CD8-positive, alpha-beta memory T cell (primary cell): ENCODE measurements around the gene UNC5C. TPM values are rescaled to one million over a fixed set of nuclear protein-coding genes. Genes with fewer than 3 reads are reported as not detected.

Experiments used
- CTCF ChIA-PET: fragments of 350-600 bp; sonication (Branson Sonifier 250); formaldehyde crosslinking; loops from one replicate; lab custom pipeline; 2021; ENCODE audit warnings: antibody characterized with exemption; lab: Charles Lee
- POLR2A ChIA-PET: fragments of 350-600 bp; sonication (Branson Sonifier 250); formaldehyde crosslinking; loops from one replicate; lab custom pipeline; 2021; ENCODE audit warnings: antibody characterized with exemption; lab: Charles Lee
- DNase-seq, 5 donors: peaks; one replicate each; pipeline versions ENCODE4 v3.0.0 to v3.0.0-alpha.2; 2020 to 2022; ENCODE audit warnings: mixed read lengths in 1 of 5
- H3K27ac ChIP-seq: one replicate; pipeline ENCODE4 v1.7.0; 2013; ENCODE audit warnings: low read depth, mild to moderate bottlenecking, low read length, moderate library complexity
- H3K27me3 ChIP-seq: 2 replicates; pipeline ENCODE4 v1.7.0; 2013; ENCODE audit warnings: low read length, mild to moderate bottlenecking; ENCODE audit not compliant: insufficient read depth, poor library complexity, severe bottlenecking
- H3K36me3 ChIP-seq: 2 replicates; pipeline ENCODE4 v1.7.0; 2013; ENCODE audit warnings: mild to moderate bottlenecking, low read length, moderate library complexity; ENCODE audit not compliant: insufficient read depth
- H3K4me1 ChIP-seq: 2 replicates; pipeline ENCODE4 v1.7.0; 2013; ENCODE audit warnings: mild to moderate bottlenecking, low read length, moderate library complexity; ENCODE audit not compliant: insufficient read depth
- H3K4me3 ChIP-seq: 2 replicates; pipeline ENCODE4 v1.7.0; 2013; ENCODE audit warnings: mild to moderate bottlenecking, low read length
- H3K9me3 ChIP-seq: 2 replicates; pipeline ENCODE4 v1.7.0; 2013; ENCODE audit warnings: mild to moderate bottlenecking, low read length
- H3K27ac Mint-ChIP-seq, 8 donors: one replicate each; pipeline ENCODE4 v1.8.0; 2020 to 2021; ENCODE audit warnings: mixed read lengths in 8 of 8, mild to moderate bottlenecking in 6 of 8, inconsistent platforms in 3 of 8, moderate library complexity in 3 of 8
- H3K27me3 Mint-ChIP-seq, 2 donors: one replicate each; pipeline ENCODE4 v1.8.0; 2020 to 2021; ENCODE audit warnings: mixed read lengths in 2 of 2, mild to moderate bottlenecking in 1 of 2, moderate library complexity in 1 of 2
- H3K36me3 Mint-ChIP-seq, 3 donors: one replicate each; pipeline ENCODE4 v1.8.0; 2020 to 2021; ENCODE audit warnings: mixed read lengths in 3 of 3, inconsistent platforms in 1 of 3, mild to moderate bottlenecking in 1 of 3
- H3K4me1 Mint-ChIP-seq, 3 donors: one replicate each; pipeline ENCODE4 v1.8.0; 2020 to 2021; ENCODE audit warnings: mixed read lengths in 3 of 3, inconsistent platforms in 1 of 3, mild to moderate bottlenecking in 1 of 3
- H3K4me3 Mint-ChIP-seq, 7 donors: one replicate each; pipeline ENCODE4 v1.8.0; 2020 to 2021; ENCODE audit warnings: mixed read lengths in 7 of 7, mild to moderate bottlenecking in 6 of 7, moderate library complexity in 4 of 7, inconsistent platforms in 2 of 7
- H3K9me3 Mint-ChIP-seq, 5 donors: one replicate each; pipeline ENCODE4 v1.8.0; 2020 to 2022; ENCODE audit warnings: mixed read lengths in 5 of 5, mild to moderate bottlenecking in 3 of 5, moderate library complexity in 2 of 5, inconsistent platforms in 1 of 5
- polyA plus RNA-seq: library from polyadenylated mRNA; unstranded; fragments of 300-500 nt; fragmentation: Illumina TruSeq; gene quantifications from one replicate; pipeline ENCODE4 v1.2.3, GENCODE V29; 2021
- total RNA-seq, 2 experiments: library from RNA; stranded (reverse); gene quantifications; one replicate each; pipeline ENCODE4 v1.2.3, GENCODE V29; 2021

UNC5C gene
- total and polyA plus RNA-seq, 3 experiments from 2014 or later: not detected

DNA sequence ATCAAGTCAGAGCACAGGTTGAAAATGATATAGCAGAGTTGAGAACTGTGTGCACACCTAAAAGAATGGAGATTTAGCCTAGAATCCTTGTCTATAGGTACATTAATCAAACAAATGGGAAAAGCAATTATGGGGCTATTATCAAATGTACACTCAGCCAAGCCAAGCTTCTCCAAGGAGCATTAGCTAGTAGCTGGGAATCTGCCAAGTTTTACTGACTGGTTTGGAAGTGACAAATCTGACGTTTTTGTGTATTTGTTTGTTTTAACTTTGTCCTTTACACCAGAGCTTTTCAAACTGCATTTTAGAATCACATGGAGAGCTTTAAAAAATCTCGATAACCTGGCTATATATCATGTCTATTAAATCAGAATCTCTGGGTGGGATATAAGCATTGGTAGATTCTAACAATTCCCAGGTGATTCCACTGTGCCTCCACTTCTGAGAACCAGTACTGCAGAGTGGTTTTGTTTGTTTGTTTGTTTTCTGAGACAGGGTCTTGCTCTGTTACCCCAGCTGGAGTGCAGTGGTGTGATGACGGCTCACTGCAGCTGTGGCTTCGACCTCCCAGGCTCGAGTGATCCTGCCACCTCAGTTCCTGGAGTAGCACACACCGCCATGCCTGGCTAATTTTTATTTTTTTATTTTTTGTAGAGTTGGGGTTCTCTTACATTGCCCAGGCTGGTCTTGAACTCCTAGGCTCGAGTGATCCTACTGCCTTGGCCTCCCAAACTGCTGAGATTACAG lies 279.8 kb downstream of the UNC5C start:
- Histone ChIP-seq H3K36me3 (no peaks in the 10 kb centered on the region), H3K9me3 (no peaks in the 10 kb centered on the region), H3K4me1 (no peaks in the 10 kb centered on the region), H3K27me3 (no peaks in the 10 kb centered on the region), H3K4me3 (no peak overlapping the region), H3K27ac (no peak overlapping the region)
- POLR2A ChIA-PET: no interaction called here
- no peak for DNase-seq
- Mint-ChIP-seq H3K27ac (peak overlapping the region in 1 of 8 donors; percentile 13), H3K4me3 (no peak overlapping the region), H3K36me3 (no peaks in the 10 kb centered on the region), H3K27me3 (peaks cover 0 to 1% of the 10 kb centered on the region in 2 donors), H3K9me3 (peaks cover 0 to 6% (median 4%) of the 10 kb centered on the region in 5 donors), H3K4me1 (no peaks in the 10 kb centered on the region)
- CTCF ChIA-PET: no interaction called here

DNA sequence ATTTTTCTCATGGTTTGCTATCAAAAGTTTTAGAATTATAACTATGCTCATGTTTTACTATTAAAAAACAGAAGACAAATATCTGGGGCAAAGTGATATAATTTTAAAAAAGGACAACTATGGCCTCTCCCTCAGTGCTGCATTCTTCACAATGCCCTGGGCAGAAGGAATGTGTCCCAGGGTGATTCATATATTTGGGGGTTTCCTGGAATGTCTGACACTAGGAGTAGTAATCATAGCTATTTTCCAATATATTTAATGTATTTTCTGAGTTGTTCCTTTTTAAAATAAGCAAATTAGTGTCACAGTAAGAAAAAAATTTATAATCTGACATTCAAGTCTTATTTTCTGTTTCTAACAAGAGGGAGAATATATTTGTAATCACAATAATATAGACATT lies 281.7 kb downstream of the UNC5C start:
- POLR2A ChIA-PET: no interaction called here

DNA sequence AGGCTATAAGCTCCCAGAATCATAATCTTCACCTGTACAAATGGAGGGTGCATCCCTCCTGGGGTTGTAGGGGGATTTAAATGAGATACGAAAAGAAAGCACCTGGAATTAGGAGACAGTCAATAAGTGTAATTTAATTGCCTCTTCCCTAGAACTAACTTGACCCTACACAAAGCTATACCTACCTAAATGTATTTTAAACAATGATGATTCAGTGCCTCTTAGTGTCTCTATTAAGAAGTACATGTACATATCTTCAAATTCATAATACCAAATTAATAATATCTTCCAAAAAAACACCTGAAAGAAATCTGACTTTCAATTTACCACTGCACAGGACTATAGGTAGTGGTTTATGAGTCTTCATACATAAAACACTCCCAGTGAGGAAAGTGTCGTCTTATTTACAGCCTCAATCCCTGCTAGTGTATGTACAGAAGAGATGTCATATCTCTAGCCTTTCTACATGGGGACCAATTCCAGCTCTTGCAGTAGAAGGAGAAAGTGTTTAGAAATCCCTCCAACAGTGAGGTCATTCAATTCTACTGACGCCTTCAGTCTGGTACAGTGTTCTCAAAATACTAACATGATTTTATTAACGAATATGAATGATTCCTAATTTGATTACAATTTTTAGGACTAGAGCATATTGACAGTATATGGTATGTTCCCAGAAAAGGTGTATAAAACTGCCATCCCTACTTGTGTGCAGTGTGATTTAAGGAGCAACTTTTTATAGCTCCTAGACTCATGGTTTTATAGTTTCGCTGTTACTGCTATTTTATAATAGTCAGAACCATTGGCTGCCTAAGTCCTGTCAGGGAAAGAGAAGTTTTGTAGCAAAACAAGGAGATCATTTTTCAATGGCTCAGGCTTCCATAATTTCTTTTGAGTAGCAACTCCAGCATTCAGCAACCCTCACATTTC lies 282.7 kb downstream of the UNC5C start:
- Histone ChIP-seq H3K4me1 (no peaks in the 10 kb centered on the region), H3K4me3 (no peak overlapping the region), H3K36me3 (no peaks in the 10 kb centered on the region), H3K27ac (no peak overlapping the region), H3K27me3 (no peaks in the 10 kb centered on the region), H3K9me3 (no peaks in the 10 kb centered on the region)
- Mint-ChIP-seq H3K4me3 (no peak overlapping the region), H3K4me1 (no peaks in the 10 kb centered on the region), H3K36me3 (no peaks in the 10 kb centered on the region), H3K9me3 (peaks cover 0 to 2% (median 0%) of the 10 kb centered on the region in 5 donors), H3K27ac (no peak overlapping the region), H3K27me3 (no peaks in the 10 kb centered on the region)
- DNase-seq: no peak
- POLR2A ChIA-PET: no interaction called here
- CTCF ChIA-PET: no interaction called here

More for the DNA sequence above, 281.7 kb downstream of the UNC5C start:
- Histone ChIP-seq H3K36me3 (no peaks in the 10 kb centered on the region), H3K27me3 (no peaks in the 10 kb centered on the region), H3K27ac (no peak overlapping the region), H3K4me1 (no peaks in the 10 kb centered on the region), H3K4me3 (no peak overlapping the region), H3K9me3 (no peaks in the 10 kb centered on the region)
- Mint-ChIP-seq H3K36me3 (no peaks in the 10 kb centered on the region), H3K9me3 (peaks cover 0 to 4% (median 4%) of the 10 kb centered on the region in 5 donors), H3K27me3 (peaks cover 0 to 1% of the 10 kb centered on the region in 2 donors), H3K27ac (no peak overlapping the region), H3K4me3 (no peak overlapping the region), H3K4me1 (no peaks in the 10 kb centered on the region)
- DNase-seq: no peak
- CTCF ChIA-PET: no interaction called here

DNA sequence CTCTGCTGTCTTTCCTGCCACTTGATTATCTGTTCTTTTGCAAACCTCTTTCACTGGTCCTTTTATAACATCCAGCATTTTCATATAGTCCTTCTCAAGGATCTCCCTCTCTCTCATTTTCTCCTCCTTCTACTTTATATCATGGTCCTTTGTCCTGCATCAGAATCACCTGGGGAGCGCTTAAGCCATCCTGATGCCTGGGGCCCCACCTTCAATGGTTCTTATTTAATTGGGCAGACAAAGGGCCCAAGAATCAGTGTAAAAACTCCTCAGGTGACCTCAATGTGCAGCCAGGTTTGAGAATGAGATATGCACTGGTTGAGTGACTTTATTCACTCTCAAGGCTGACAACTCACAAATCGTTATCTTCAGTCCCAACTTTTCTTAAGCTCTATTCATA lies 283.9 kb downstream of the UNC5C start:
- Histone ChIP-seq H3K4me1 (no peaks in the 10 kb centered on the region), H3K27me3 (no peaks in the 10 kb centered on the region), H3K27ac (no peak overlapping the region), H3K4me3 (no peak overlapping the region), H3K36me3 (no peaks in the 10 kb centered on the region), H3K9me3 (no peaks in the 10 kb centered on the region)
- no peak overlapping the region for H3K27ac Mint-ChIP-seq
- no peak overlapping the region for H3K4me3 Mint-ChIP-seq
- no peaks in the 10 kb centered on the region for H3K36me3 Mint-ChIP-seq
- H3K27me3 Mint-ChIP-seq: no peaks in the 10 kb centered on the region
- POLR2A ChIA-PET: no interaction called here
- CTCF ChIA-PET: no interaction called here
- peaks cover 0 to 2% (median 0%) of the 10 kb centered on the region in 5 donors for H3K9me3 Mint-ChIP-seq
- DNase-seq: no peak
- H3K4me1 Mint-ChIP-seq: no peaks in the 10 kb centered on the region

DNA sequence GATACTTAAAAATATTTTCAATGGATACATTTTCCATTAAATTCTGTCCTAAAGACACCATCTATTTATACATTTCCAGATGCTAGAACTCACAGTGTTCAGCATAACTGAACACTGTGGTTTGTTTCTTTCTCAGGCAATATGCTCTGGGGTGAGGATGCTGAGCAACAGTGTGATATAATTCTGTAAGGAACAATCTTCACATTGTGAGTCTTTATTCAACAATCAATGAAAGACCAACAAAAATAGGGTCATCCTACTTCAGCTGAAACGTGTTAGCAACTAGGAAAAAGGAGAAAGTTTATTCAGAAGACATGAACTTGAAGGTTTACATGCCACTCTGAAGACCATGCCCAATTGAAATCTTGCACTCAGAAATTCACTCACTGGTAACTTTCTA lies 284.8 kb downstream of the UNC5C start:
- Histone ChIP-seq H3K36me3 (no peaks in the 10 kb centered on the region), H3K4me3 (no peak overlapping the region), H3K4me1 (no peaks in the 10 kb centered on the region), H3K9me3 (no peaks in the 10 kb centered on the region), H3K27ac (no peak overlapping the region), H3K27me3 (no peaks in the 10 kb centered on the region)
- no peaks in the 10 kb centered on the region for H3K36me3 Mint-ChIP-seq
- peaks cover 0 to 2% (median 0%) of the 10 kb centered on the region in 5 donors for H3K9me3 Mint-ChIP-seq
- no peak overlapping the region for H3K27ac Mint-ChIP-seq
- no peaks in the 10 kb centered on the region for H3K4me1 Mint-ChIP-seq
- no peaks in the 10 kb centered on the region for H3K27me3 Mint-ChIP-seq
- ChIA-PET POLR2A (no interaction called here), CTCF (no interaction called here)
- no peak overlapping the region for H3K4me3 Mint-ChIP-seq
- no peak for DNase-seq

DNA sequence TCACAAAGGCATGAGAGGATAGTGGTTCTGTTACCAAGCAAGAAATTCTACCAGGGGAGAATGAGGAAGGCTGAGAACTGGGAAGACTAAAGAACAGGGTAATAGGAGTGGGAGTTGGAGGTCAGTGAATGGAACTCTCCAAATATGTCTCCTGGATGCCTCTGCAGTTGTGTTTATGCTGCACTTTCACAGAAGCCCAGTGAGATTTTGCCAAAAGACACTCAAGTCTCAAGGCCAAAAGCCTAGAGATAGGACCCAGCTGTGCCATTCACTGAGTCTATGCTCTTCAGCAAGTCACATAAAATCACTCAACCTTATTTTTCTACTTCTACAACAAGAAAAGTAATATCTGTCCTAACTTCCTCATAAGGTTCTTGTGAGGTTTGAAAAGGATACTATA lies 285.4 kb downstream of the UNC5C start:
- no peaks in the 10 kb centered on the region for H3K4me1 Mint-ChIP-seq
- H3K27me3 ChIP-seq: no peaks in the 10 kb centered on the region
- no peaks in the 10 kb centered on the region for H3K27me3 Mint-ChIP-seq
- POLR2A ChIA-PET: no interaction called here
- no peak overlapping the region for H3K27ac ChIP-seq
- no peaks in the 10 kb centered on the region for H3K4me1 ChIP-seq
- H3K9me3 Mint-ChIP-seq: peaks cover 0 to 2% (median 0%) of the 10 kb centered on the region in 5 donors
- CTCF ChIA-PET: no interaction called here
- H3K27ac Mint-ChIP-seq: no peak overlapping the region
- H3K36me3 Mint-ChIP-seq: no peaks in the 10 kb centered on the region
- H3K36me3 ChIP-seq: no peaks in the 10 kb centered on the region
- no peak overlapping the region for H3K4me3 Mint-ChIP-seq
- no peak overlapping the region for H3K4me3 ChIP-seq
- no peaks in the 10 kb centered on the region for H3K9me3 ChIP-seq
- no peak for DNase-seq

DNA sequence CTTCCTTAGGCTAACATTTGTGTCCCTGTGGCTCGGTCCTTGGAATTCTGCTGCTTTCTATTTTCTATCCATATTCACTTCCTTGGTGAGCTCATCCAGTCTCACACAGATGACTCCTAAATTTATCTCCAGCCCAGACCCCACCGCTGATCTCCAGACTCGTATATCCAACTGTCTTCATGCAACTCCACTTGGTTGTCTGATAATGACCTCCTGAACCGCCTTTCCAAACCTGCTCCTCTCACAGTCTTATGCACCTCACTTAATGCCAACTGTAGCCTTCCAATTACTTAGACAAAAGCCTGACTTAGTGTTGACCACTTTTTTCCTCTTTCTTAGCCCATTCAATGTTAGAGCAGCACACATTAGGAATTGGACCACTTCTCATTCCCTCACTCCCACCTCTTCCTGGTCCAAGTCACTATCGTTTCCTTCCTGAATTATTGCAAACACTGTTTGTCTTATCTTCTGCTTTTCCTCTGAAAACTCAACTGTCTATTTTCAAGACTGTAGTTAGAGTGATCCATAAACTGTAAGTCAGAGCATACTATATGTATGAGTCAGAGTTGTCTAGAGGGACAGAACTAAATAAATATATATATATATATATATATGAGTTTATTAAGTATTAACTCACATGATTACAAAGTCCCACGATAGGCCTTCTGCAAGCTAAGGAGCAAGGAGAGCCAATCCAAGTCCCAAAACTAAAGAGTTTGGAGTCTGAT lies 292.5 kb downstream of the UNC5C start:
- CTCF ChIA-PET: no interaction called here
- Histone ChIP-seq H3K9me3 (no peaks in the 10 kb centered on the region), H3K27ac (peak overlapping the region; percentile 31), H3K27me3 (no peaks in the 10 kb centered on the region), H3K36me3 (no peaks in the 10 kb centered on the region), H3K4me3 (no peak overlapping the region), H3K4me1 (no peaks in the 10 kb centered on the region)
- no peak for DNase-seq
- Mint-ChIP-seq H3K36me3 (no peaks in the 10 kb centered on the region), H3K9me3 (peaks cover 0 to 2% (median 0%) of the 10 kb centered on the region in 5 donors), H3K27ac (no peak overlapping the region), H3K4me1 (no peaks in the 10 kb centered on the region), H3K27me3 (no peaks in the 10 kb centered on the region), H3K4me3 (no peak overlapping the region)
- POLR2A ChIA-PET: no interaction called here
